Keratinocyte (primary cell): ENCODE measurements around the gene FUT8. TPM values are rescaled to one million over a fixed set of nuclear protein-coding genes. Genes with fewer than 3 reads are reported as not detected.

Experiments used
- DNase-seq: peaks from one replicate; pipeline ENCODE4 v3.0.0-alpha.2; 2011; ENCODE audit warnings: low read depth, missing footprints, low spot score
- FAIRE-seq: peaks from 2 replicates; lab custom pipeline; 2011; peaks lifted over from hg19 to GRCh38; lab: Jason Lieb, UNC
- H2AFZ ChIP-seq: 2 replicates; pipeline ENCODE4 v1.6.0; 2012; ENCODE audit warnings: low read length, control low read depth, inconsistent platforms; ENCODE audit not compliant: control insufficient read depth
- H3K27ac ChIP-seq: 2 replicates; pipeline ENCODE4 v1.5.1; 2011; ENCODE audit warnings: low read length; ENCODE audit not compliant: control insufficient read depth, insufficient read depth
- H3K27me3 ChIP-seq: 3 replicates; pipeline ENCODE4 v1.6.0; 2011; ENCODE audit warnings: low read length; ENCODE audit not compliant: control insufficient read depth, insufficient read depth; ENCODE audit errors: extremely low read depth
- H3K36me3 ChIP-seq, 2 experiments: 2 replicates in 1 of 2; 3 replicates in 1 of 2; pipeline ENCODE4 v1.5.1; 2011; ENCODE audit warnings: low read length in 2 of 2, mild to moderate bottlenecking in 1 of 2; ENCODE audit not compliant: control insufficient read depth in 2 of 2, insufficient read depth in 2 of 2; ENCODE audit errors: extremely low read depth in 1 of 2
- H3K4me1 ChIP-seq: 3 replicates; pipeline ENCODE4 v1.5.1; 2011; ENCODE audit warnings: low read length; ENCODE audit not compliant: control insufficient read depth, insufficient read depth; ENCODE audit errors: extremely low read depth
- H3K4me2 ChIP-seq: 3 replicates; pipeline ENCODE4 v1.6.0; 2011; ENCODE audit warnings: low read depth, low read length; ENCODE audit not compliant: control insufficient read depth, insufficient read depth; ENCODE audit errors: extremely low read depth
- H3K4me3 ChIP-seq, 3 experiments: fragments of 200-600 bp in 1 of 3; sonication (generic) in 1 of 3; 2 replicates in 2 of 3; 3 replicates in 1 of 3; pipeline ENCODE4 v1.5.1; 2011 to 2016; ENCODE audit warnings: low read length in 3 of 3, mild to moderate bottlenecking in 3 of 3, control low read depth in 2 of 3, inconsistent platforms in 1 of 3, low read depth in 1 of 3, mixed read lengths in 1 of 3, mixed run types in 1 of 3, moderate library complexity in 1 of 3; ENCODE audit not compliant: control insufficient read depth in 2 of 3, insufficient read depth in 2 of 3; ENCODE audit errors: extremely low read depth in 1 of 3
- H3K79me2 ChIP-seq: 2 replicates; pipeline ENCODE4 v1.6.0; 2012; ENCODE audit warnings: low read length; ENCODE audit not compliant: control insufficient read depth, insufficient read depth
- H3K9ac ChIP-seq: 3 replicates; pipeline ENCODE4 v1.6.0; 2011; ENCODE audit warnings: low read length; ENCODE audit not compliant: control insufficient read depth, insufficient read depth; ENCODE audit errors: extremely low read depth
- H3K9me1 ChIP-seq: 3 replicates; pipeline ENCODE4 v1.6.0; 2011; ENCODE audit warnings: low read length; ENCODE audit not compliant: control insufficient read depth, insufficient read depth; ENCODE audit errors: extremely low read depth
- H3K9me3 ChIP-seq: 2 replicates; pipeline ENCODE4 v1.5.1; 2012; ENCODE audit warnings: low read depth, low read length; ENCODE audit not compliant: control insufficient read depth
- H4K20me1 ChIP-seq: 3 replicates; pipeline ENCODE4 v1.6.0; 2011; ENCODE audit warnings: low read length; ENCODE audit not compliant: control insufficient read depth, insufficient read depth; ENCODE audit errors: extremely low read depth
- CTCF ChIP-seq, 3 experiments: IDR thresholded peaks in 1 of 3; conservative IDR thresholded peaks in 1 of 3; optimal IDR thresholded peaks in 1 of 3; 2 replicates in 2 of 3; 3 replicates in 1 of 3; pipeline versions ENCODE3 to v1.5.1; 2011; ENCODE audit warnings: low read length in 3 of 3, mild to moderate bottlenecking in 3 of 3, moderate library complexity in 2 of 3, control low read depth in 1 of 3, inconsistent platforms in 1 of 3; ENCODE audit not compliant: insufficient read depth in 2 of 3; ENCODE audit errors: extremely low read depth in 1 of 3
- EZH2 ChIP-seq: IDR thresholded peaks from one replicate; pipeline ENCODE4 v1.6.1; 2012; ENCODE audit warnings: inconsistent platforms, mild to moderate bottlenecking, low read length, moderate library complexity
- dilution Hi-C: fragments of 300-500 bp; cut with MboI; formaldehyde crosslinking; loops from one replicate; pipeline ENCODE4 v1.7.0; 2020; ENCODE audit warnings: low sequenced_read_pairs; ENCODE audit not compliant: extremely low pct_ligation_motif_present
- polyA plus RNA-seq, 5 experiments: library from polyadenylated mRNA; depleted of rRNA in 3 of 5; stranded (reverse) in 3 of 5; stranded (forward) in 1 of 5; unstranded in 1 of 5; fragments of >200 nt; gene quantifications; 1 replicate in 1 of 5; 2 replicates in 3 of 5; 3 replicates in 1 of 5; pipeline versions ENCODE4 v1.2.1 to v1.2.3, GENCODE V29; 2011 to 2012; ENCODE audit warnings: missing spikeins in 2 of 5, low read depth in 1 of 5, low replicate concordance in 1 of 5

FUT8 gene
- polyA plus RNA-seq, 1 donor (not counting 4 experiments of a cell fraction or from before 2014, with no cell fraction given): 12.5 TPM

- dilution Hi-C loops: no loop called here
- Histone ChIP-seq H3K27me3 (no peaks in the 10 kb centered on the region), H2AFZ (no peak overlapping the region), H4K20me1 (no peaks in the 10 kb centered on the region), H3K4me2 (no peak overlapping the region), H3K36me3 (no peaks in the 10 kb centered on the region), H3K4me1 (no peaks in the 10 kb centered on the region), H3K79me2 (no peaks in the 10 kb centered on the region), H3K9ac (no peak overlapping the region), H3K9me3 (no peaks in the 10 kb centered on the region), H3K9me1 (no peaks in the 10 kb centered on the region), H3K27ac (no peak overlapping the region), H3K4me3 (no peak overlapping the region)
- no peak for FAIRE-seq
- DNase-seq: no peak
- TF ChIP-seq CTCF (optimal IDR thresholded peaks at IDR 0.05 in 1 of 3, IDR thresholded peaks at IDR 0.05 in 1 of 3, conservative IDR thresholded peaks at IDR 0.05 in 1 of 3; ENCODE audit: extremely low read depth in 1 of 3, insufficient read depth in 2 of 3, low read length in 3 of 3) (no peak), EZH2 (no peak)
Measured at GRCh38 chr14:65476273-65476941, 63.9 kb downstream of the FUT8 start.

DNA sequence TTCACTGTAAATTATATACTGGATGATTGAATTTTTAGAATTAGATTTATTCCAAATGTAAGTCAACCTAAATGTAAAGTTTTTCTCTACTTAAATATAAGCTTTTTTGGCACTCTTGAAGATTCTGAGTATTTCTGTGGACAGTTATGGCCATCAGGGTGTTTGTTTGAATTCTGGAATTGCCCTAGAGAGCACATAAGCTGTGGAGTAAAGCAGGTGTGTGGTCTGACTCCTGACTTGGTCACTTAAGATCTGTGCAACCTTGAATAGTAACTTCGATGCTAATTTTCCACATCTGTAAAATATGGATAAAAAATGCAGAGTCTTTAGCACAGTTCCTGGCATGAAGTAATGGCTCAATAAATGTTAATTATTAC is 64.4 kb downstream of the FUT8 start:
- Histone ChIP-seq H3K79me2 (no peaks in the 10 kb centered on the region), H2AFZ (no peak overlapping the region), H3K9ac (no peak overlapping the region), H3K36me3 (no peaks in the 10 kb centered on the region), H3K27me3 (no peaks in the 10 kb centered on the region), H4K20me1 (no peaks in the 10 kb centered on the region), H3K9me3 (no peaks in the 10 kb centered on the region), H3K4me1 (no peaks in the 10 kb centered on the region), H3K4me3 (no peak overlapping the region), H3K4me2 (no peak overlapping the region), H3K27ac (no peak overlapping the region), H3K9me1 (no peaks in the 10 kb centered on the region)
- FAIRE-seq: no peak
- no peak for DNase-seq
- dilution Hi-C loops: no loop called here
- TF ChIP-seq CTCF (optimal IDR thresholded peaks at IDR 0.05 in 1 of 3, IDR thresholded peaks at IDR 0.05 in 1 of 3, conservative IDR thresholded peaks at IDR 0.05 in 1 of 3; ENCODE audit: extremely low read depth in 1 of 3, insufficient read depth in 2 of 3, low read length in 3 of 3): no peak
